KMS-11 (cell line): ENCODE measurements around the gene JPH4.
A peak's percentile ranks its signal among the peaks of the same experiment; 100 is the strongest.

Source experiments
- H2AFZ ChIP-seq: fragments of 200-600 bp; sonication (generic); 2 replicates; pipeline ENCODE4 v1.6.1; 2016; ENCODE audit warnings: antibody characterized with exemption, mixed run types, low read depth
- H3K27ac ChIP-seq: fragments of 200-600 bp; sonication (generic); 2 replicates; pipeline ENCODE4 v1.6.1; 2016; ENCODE audit warnings: mild to moderate bottlenecking, mixed run types
- H3K27me3 ChIP-seq: fragments of 200-600 bp; sonication (generic); 2 replicates; pipeline ENCODE4 v1.6.1; 2017; ENCODE audit warnings: mild to moderate bottlenecking, low read depth, mixed run types, moderate library complexity; ENCODE audit not compliant: insufficient read depth
- H3K36me3 ChIP-seq: fragments of 200-600 bp; sonication (generic); 2 replicates; pipeline ENCODE4 v1.6.1; 2017; ENCODE audit warnings: mild to moderate bottlenecking, mixed run types; ENCODE audit not compliant: insufficient read depth
- H3K4me1 ChIP-seq: fragments of 200-600 bp; sonication (generic); 2 replicates; pipeline ENCODE4 v1.6.1; 2016; ENCODE audit warnings: mild to moderate bottlenecking, low read depth, mixed run types; ENCODE audit not compliant: poor library complexity, severe bottlenecking
- H3K4me2 ChIP-seq: fragments of 200-600 bp; sonication (generic); 2 replicates; pipeline ENCODE4 v1.7.0; 2016; ENCODE audit warnings: mild to moderate bottlenecking, mixed run types
- H3K4me3 ChIP-seq: fragments of 200-600 bp; sonication (generic); IDR thresholded peaks from 2 replicates; pipeline ENCODE4 v1.6.1; 2017; ENCODE audit warnings: low read depth, low read length, mixed read lengths; ENCODE audit not compliant: insufficient read depth
- H3K79me2 ChIP-seq: fragments of 200-600 bp; sonication (generic); 2 replicates; pipeline ENCODE4 v1.6.1; 2016; ENCODE audit warnings: low read depth, mixed run types; ENCODE audit not compliant: insufficient read depth
- H3K9ac ChIP-seq: fragments of 200-600 bp; sonication (generic); 2 replicates; pipeline ENCODE4 v1.6.1; 2016; ENCODE audit warnings: mild to moderate bottlenecking, mixed run types
- H4K20me1 ChIP-seq: fragments of 200-600 bp; sonication (generic); 2 replicates; pipeline ENCODE4 v1.6.1; 2016; ENCODE audit warnings: mild to moderate bottlenecking, mixed run types; ENCODE audit not compliant: insufficient read depth
- CTCF ChIP-seq: fragments of 200-600 bp; sonication (generic); conservative IDR thresholded peaks from 2 replicates; pipeline ENCODE4 v1.6.1; 2017; ENCODE audit warnings: low read depth, mild to moderate bottlenecking, antibody characterized with exemption, low read length, moderate library complexity, mixed read lengths

The JPH4 gene

GRCh38 chr14:23567186-23568020 lies 11.2 kb downstream of the JPH4 start, which contains the start of gene AP1G2:
Gene AP1G2, minus strand, starts transcription at chr14:23567791. Its CDS starts 477 bp downstream, at chr14:23567314.
- H3K27me3 ChIP-seq: no peaks in the 10 kb centered on the region
- no peaks in the 10 kb centered on the region for H3K79me2 ChIP-seq
- H3K9ac ChIP-seq: peak within 1 kb of the TSS; percentile 49; the same call in 1 of the 2 replicates
- TF ChIP-seq CTCF: no peak
- H3K4me3 ChIP-seq: no peak within 1 kb of the TSS
- no peak within 1 kb of the TSS for H3K27ac ChIP-seq
- no peaks in the 10 kb centered on the region for H4K20me1 ChIP-seq
- peak within 1 kb of the TSS; percentile 64 for H2AFZ ChIP-seq
- peaks cover 8% of the 10 kb centered on the region for H3K4me1 ChIP-seq
- peak within 1 kb of the TSS; percentile 45 for H3K4me2 ChIP-seq
- H3K36me3 ChIP-seq: no peaks in the 10 kb centered on the region

GRCh38 chr14:23566778-23567185 lies 11.8 kb downstream of the JPH4 start:
- Histone ChIP-seq H3K79me2 (no peaks in the 10 kb centered on the region), H3K4me3 (no peak overlapping the region), H3K4me2 (peak overlapping the region; percentile 45), H3K4me1 (peaks cover 8% of the 10 kb centered on the region), H3K27ac (no peak overlapping the region), H3K27me3 (no peaks in the 10 kb centered on the region), H3K9ac (peak overlapping the region; percentile 49; the same call in 1 of the 2 replicates), H3K36me3 (no peaks in the 10 kb centered on the region), H4K20me1 (no peaks in the 10 kb centered on the region), H2AFZ (peak overlapping the region; percentile 64; the same call in 1 of the 2 replicates)
- TF ChIP-seq CTCF: no peak

- Histone ChIP-seq H3K9ac (no peak overlapping the region; the same call in 1 of the 2 replicates), H3K4me1 (peaks cover 8% of the 10 kb centered on the region), H3K36me3 (no peaks in the 10 kb centered on the region), H3K27ac (no peak overlapping the region), H4K20me1 (no peaks in the 10 kb centered on the region), H3K4me3 (no peak overlapping the region), H3K27me3 (no peaks in the 10 kb centered on the region), H3K4me2 (peak overlapping the region; percentile 45; the same call in 1 of the 2 replicates), H2AFZ (no peak overlapping the region), H3K79me2 (no peaks in the 10 kb centered on the region)
- no peak for TF ChIP-seq CTCF
These were observed 12.3 kb downstream of the JPH4 start for GRCh38 chr14:23566112-23566777.

GRCh38 chr14:23565626-23566025 lies 13.0 kb downstream of the JPH4 start:
- H3K4me3 ChIP-seq: no peak overlapping the region
- H3K4me2 ChIP-seq: no peak overlapping the region
- no peaks in the 10 kb centered on the region for H4K20me1 ChIP-seq
- H3K4me1 ChIP-seq: peaks cover 8% of the 10 kb centered on the region
- H3K9ac ChIP-seq: no peak overlapping the region
- no peaks in the 10 kb centered on the region for H3K27me3 ChIP-seq
- H2AFZ ChIP-seq: no peak overlapping the region
- H3K27ac ChIP-seq: no peak overlapping the region
- no peak for TF ChIP-seq CTCF
- H3K36me3 ChIP-seq: no peaks in the 10 kb centered on the region
- H3K79me2 ChIP-seq: no peaks in the 10 kb centered on the region
